Renal cortical epithelial cell (primary cell): Measurements from ENCODE around the gene MICB. TPM values are rescaled to one million over a fixed set of nuclear protein-coding genes. Genes with fewer than 3 reads are reported as not detected.
"Not testable (repeated sequence)": the region's sequence is repeated elsewhere in the genome, so short reads cannot be mapped to it uniquely, and the experiment has no call there.

Source experiments
- DNase-seq: peaks from one replicate; pipeline ENCODE4 v3.0.0-alpha.2; 2011; ENCODE audit warnings: low read depth
- total RNA-seq: library from RNA; depleted of rRNA; stranded (reverse); fragments of >200 nt; gene quantifications from 2 replicates; pipeline ENCODE4 v1.2.3, GENCODE V29; 2014

MICB gene
- total RNA-seq, result 5.3 and 17.5 TPM in 2 replicates

DNA sequence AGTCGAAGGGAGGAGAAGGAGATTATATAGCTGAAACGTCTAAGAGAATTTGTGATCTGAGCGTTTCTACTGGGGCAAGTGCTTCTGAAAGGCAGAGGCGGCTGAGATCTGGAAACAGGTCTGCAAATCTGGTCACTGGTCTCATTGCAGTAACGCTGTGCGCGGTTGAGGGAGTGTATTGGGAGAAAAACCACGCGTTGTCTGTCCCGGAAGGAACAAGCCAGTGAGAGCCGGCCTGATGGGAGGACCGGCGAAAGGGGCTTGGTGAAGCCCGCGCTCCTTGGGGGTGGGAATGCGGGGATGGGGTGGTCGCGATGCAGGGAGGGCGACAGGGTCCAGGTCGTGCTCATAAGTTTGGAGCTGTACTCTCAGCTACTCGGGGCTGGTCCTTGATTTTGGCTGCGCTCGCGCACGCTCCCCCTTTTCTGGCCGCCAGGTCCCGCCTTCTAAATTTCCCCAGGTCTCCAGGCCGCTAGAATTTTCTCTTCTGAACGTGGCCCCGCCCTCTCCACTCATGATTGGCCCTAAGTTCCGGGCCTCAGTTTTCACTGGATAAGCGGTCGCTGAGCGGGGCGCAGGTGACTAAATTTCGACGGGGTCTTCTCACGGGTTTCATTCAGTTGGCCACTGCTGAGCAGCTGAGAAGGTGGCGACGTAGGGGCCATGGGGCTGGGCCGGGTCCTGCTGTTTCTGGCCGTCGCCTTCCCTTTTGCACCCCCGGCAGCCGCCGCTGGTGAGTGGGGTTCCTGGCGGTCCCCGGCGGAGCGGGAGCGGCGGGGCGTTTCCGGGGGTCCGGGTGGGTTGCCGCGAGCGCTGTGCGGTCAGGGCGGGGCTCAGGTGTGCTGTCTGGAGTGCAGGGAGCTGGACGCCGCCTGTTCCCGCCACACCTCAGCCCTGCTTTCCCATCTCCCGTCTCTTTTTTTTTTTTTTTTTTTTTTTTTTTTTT lies at the start of gene MICB:
MICB (plus strand) TSS at position 615 of the 946 bp plus-strand sequence; CDS start at position 664, 49 bp downstream.
- DNase-seq, result peak; percentile 84

DNA sequence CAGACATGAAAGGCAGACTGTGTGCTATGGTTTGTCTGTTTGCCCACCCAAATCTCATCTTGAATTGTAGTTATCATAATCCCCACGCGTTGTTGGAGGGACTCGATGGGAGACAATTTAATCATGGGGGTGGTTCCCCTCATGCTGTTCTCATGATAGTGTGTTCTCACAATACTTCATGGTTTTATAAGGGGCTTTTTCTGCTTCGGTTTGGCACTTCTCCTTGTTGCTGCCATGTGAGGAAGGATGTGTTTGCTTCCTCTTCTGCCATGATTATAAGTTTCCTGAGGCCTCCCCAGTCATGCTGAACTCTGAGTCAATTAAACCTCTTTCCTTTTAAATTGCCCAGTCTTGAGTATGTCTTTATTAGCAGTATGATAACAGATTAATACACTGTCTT lies 47.2 kb upstream of the MICB start:
- DNase-seq, result no peak

- DNase-seq, result no peak
Observed at GRCh38 chr6:31452859-31453258, 45.1 kb upstream of the MICB start.

- DNase-seq, result no peak
Observed at GRCh38 chr6:31453259-31453658, 44.7 kb upstream of the MICB start.

DNA sequence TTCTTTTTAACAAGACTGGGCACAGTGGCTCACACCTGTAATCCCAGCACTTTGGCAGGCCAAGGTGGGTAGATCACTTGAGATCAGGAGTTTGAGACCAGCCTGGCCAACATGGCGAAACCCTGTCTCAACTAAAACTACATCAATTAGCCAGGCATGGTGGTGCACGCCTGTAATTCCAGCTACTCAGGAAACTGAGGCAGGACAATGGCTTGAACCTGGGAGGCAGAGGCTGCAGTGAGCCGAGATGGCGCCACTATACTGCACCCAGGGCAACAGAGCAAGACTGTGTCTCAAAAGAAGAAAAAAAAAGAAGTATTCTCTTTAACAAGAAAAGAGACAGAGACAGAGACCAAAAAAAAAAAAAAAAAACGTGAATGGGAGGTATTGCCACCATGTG lies 38.1 kb upstream of the MICB start:
- not testable (repeated sequence) for DNase-seq

DNA sequence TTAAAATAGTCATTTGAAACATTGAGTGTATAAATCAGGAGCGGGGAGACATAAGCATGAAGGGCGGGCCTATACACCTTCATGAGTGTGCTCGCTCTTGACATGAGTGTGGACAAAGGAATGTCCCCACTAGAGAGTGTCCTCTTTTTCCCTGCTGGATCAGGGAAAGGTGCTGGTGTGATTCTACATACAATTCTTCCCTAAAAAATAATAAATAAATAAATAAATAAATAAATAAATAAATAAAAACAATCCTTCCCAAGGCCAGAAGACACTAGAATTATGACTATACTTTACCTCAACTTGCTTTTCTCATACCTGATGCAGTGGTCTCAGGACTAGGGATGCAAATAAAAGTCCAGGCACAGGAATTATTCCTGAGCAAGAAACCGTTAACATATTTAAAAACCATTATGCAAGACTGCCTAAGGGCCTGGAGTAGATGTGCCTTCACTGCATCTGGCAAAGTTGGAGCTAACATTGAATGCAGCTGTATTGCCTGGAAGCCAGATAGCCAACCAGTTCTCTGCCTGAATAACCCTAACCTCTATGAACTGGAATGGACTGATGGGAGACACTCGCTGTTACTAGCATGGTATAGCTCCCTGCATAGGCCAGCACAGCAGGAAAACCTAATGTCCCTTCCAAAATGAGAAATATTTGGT lies 37.5 kb upstream of the MICB start:
- DNase-seq, result no peak

GRCh38 chr6:31462026-31462963 lies 35.6 kb upstream of the MICB start:
- DNase-seq, result peak; percentile 74

GRCh38 chr6:31462964-31463870 lies 34.7 kb upstream of the MICB start:
- DNase-seq, result peak; percentile 80

- no peak for DNase-seq
Observed at GRCh38 chr6:31464252-31465184, 33.4 kb upstream of the MICB start.

DNA sequence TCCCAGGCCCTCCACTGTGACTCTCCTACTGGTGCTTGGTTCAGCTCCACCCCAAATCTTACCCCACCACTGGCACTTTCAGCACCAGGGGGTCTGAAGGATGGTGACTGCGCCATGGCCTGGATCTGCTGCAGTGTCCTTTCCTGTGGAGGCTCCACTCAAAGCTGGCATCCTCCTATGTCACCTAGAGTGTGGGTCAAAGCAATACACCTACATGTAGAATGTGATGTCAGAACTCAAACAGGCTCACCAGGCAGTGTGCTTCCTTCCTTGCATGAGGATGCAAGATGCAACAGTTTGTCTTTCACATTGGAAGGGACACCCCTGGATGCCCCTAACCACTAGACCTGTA lies 32.8 kb upstream of the MICB start:
- DNase-seq, result no peak

- DNase-seq, result no peak
Observed at GRCh38 chr6:31465718-31466117, 32.2 kb upstream of the MICB start.

DNA sequence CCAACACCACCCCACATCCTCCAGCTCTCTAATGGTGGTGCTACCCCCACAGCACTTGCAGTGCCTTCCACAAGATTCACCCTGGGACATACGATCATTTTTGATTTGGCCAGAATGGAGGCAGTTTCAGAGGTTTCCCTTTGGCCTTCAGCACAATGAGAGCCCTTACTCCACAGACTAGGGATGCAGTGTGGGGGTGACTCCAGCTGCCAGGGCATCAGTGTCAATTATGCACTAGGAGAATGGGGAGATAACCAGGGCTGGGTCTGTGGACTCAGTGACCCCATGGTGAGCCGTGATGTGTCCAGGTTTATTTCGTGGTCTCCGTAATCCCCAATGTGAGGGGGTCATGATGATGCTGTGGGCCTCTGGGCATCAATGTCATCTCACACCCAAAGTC lies 31.5 kb upstream of the MICB start:
- DNase-seq, result no peak

DNA sequence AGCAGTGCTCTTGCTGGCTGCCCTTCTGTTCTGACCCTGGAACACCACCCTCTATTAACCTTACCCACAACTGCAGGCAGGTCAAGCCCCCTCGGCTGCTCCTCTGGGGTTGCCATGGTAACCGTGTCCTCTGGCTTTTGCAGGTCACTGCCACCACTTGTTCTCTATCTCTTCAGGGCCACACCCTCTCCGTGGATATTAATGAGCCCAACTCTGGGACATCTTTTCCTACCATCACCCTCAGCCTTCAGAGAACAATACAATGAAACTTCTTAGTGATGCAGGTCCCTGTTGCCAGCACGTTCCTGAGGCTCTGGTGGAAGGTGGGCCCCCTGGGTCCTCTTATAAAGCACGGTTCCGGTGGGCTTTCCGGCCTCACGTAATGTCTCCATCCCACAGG lies 30.8 kb upstream of the MICB start:
- DNase-seq, result no peak

- DNase-seq, result no peak
Observed at GRCh38 chr6:31468311-31468710, 29.6 kb upstream of the MICB start.

- DNase-seq, result no peak
Observed at GRCh38 chr6:31470801-31471200, 27.1 kb upstream of the MICB start.

DNA sequence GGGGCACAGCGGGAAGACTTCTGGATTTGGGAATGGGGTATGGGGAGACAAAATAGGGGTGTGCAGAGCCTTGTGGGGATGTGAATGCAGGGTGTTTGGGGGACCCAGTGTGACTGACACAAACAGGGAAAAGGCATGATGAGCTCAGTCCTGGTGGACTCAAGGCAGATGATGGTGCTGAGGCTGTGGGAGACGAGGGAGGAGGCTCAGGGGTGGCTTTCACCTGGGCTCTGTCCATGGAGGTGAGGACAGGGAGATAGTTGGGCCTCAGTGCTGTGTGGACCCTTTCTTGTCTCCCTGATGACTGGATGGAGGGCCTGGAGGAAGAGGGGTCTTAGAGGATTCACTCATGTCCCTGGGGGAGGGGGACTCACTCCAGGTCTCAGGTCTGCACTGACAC lies 26.2 kb upstream of the MICB start:
- DNase-seq, result no peak

GRCh38 chr6:31472259-31472658 lies 25.7 kb upstream of the MICB start:
- DNase-seq, result no peak

DNA sequence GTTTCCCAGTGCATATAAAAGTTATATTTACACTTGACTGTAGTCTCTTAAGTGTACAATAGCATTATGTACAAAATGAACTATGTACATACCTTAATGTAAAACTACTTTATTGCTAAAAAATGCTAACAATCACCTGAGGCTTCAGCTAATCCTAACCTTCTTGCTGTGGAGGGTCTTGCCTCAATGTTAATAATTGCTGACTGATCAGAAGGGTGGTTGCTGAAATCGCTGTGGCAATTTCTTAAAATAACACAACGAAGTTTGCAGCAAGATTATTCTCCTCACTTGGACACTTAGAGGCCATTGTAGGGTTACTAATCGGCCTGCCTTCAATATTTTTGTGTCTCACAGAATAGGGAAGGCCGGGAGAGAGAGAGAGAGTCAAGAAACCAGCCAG lies 24.7 kb upstream of the MICB start:
- no peak for DNase-seq

DNA sequence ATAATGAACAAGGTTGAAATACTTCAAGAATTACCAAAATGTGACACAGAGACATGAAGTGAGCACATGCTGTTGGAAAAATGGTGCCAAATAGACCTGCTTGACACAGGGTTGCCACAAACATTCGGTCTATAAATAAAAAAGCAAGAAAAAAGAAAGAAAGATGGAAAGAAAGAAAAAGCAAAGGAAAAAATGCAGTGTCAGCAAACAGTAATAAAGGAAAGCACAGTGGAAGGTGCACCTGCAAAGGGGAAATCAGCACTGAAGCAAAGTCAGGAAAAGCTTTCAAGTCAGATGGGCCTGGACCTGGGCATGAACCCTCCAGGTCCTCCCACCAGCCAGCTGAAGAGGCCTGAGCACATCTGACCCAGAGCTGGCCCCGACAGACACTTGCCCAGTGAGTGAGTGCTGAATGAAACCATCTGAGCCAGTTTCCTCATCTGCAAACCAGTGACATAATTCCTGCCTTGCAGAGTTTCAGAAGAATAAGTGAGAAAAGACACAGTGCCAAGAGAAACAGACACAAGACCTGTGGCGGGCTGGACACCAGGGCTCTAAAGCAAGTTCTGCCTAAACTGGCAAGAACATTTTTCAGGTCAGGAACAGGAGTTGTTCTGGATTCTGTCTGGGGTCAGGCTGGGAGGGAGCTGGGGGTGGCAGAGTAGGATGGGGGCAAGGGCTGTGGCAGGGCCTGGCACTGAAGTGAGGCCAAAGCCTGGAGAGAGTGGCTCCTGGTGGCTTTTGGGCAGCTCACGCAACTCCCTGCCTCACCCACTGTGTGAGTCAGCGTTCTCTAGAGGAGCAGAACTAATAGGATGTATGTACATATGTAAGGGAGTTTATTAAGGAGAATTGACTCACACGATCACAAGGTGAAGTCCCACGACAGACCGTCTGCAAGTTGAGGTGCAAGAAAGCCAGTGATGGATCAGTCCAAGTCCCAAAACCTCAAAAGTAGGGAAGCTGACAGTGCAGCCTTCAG lies 23.9 kb upstream of the MICB start:
- DNase-seq, result no peak
